Stimulated activated CD8-positive, alpha-beta memory T cell treated with anti-CD3 and anti-CD28 coated beads, Interleukin-7, amount 100 ng/mL, for 48 hours (primary cell): ENCODE data around the gene CGB1.
"Not testable (repeated sequence)": the region's sequence is repeated elsewhere in the genome, so short reads cannot be mapped to it uniquely, and the experiment has no call there.

Source experiments
- DNase-seq, 2 donors: peaks; one replicate each; pipeline ENCODE4 v3.0.0-alpha.2; 2020; ENCODE audit warnings: low read depth in 1 of 2; ENCODE audit errors: extremely low read depth in 1 of 2

Gene CGB1

GRCh38 chr19:49059053-49059452 is 22.4 kb upstream of the CGB1 start:
- DNase-seq = no peak

GRCh38 chr19:49058562-49058961 is 21.9 kb upstream of the CGB1 start:
- no peak for DNase-seq

- no peak for DNase-seq
Measured at GRCh38 chr19:49057636-49058234, 21.0 kb upstream of the CGB1 start, which contains the start of gene CGB7. TSS of gene CGB7 (minus strand) at chr19:49057749. CDS start at chr19:49055375, 2,374 bp downstream.

- not testable (repeated sequence) for DNase-seq
Measured at GRCh38 chr19:49056902-49057596, 20.4 kb upstream of the CGB1 start.

GRCh38 chr19:49056101-49056901 is 19.6 kb upstream of the CGB1 start:
- DNase-seq = no peak

GRCh38 chr19:49050376-49051033 is 13.8 kb upstream of the CGB1 start:
- DNase-seq = not testable (repeated sequence)

GRCh38 chr19:49049834-49050233 is 13.1 kb upstream of the CGB1 start:
- not testable (repeated sequence) for DNase-seq

GRCh38 chr19:49049011-49049410 is 12.3 kb upstream of the CGB1 start, which contains the start of gene CGB8:
TSS of gene CGB8 (minus strand) at chr19:49049111. CDS start at chr19:49048739, 372 bp downstream.
- DNase-seq = not testable (repeated sequence)

GRCh38 chr19:49043548-49043947 is 6.9 kb upstream of the CGB1 start, which contains the start of gene CGB5:
TSS of gene CGB5 (plus strand) at chr19:49043848. CDS start at chr19:49044210, 362 bp downstream.
- DNase-seq = not testable (repeated sequence)

GRCh38 chr19:49042666-49043065 is 6.0 kb upstream of the CGB1 start:
- not testable (repeated sequence) for DNase-seq

- no peak for DNase-seq
Measured at GRCh38 chr19:49042177-49042576, 5.5 kb upstream of the CGB1 start.

- DNase-seq = not testable (repeated sequence)
Measured at GRCh38 chr19:49039736-49040135, 3.0 kb upstream of the CGB1 start.

GRCh38 chr19:49038557-49039276 is 2.0 kb upstream of the CGB1 start:
- DNase-seq = not testable (repeated sequence)

- DNase-seq = not testable (repeated sequence)
Measured at GRCh38 chr19:49038111-49038510, 1.4 kb upstream of the CGB1 start.

- peak; percentile 74 to 83 for DNase-seq
Measured at GRCh38 chr19:49031642-49032301, 4.9 kb downstream of the CGB1 start, which contains the start of gene CGB2. TSS of gene CGB2 (plus strand) at chr19:49031890. CDS start at chr19:49032096, 206 bp downstream.

GRCh38 chr19:49030323-49030722 is 6.4 kb downstream of the CGB1 start:
- DNase-seq = not testable (repeated sequence)

GRCh38 chr19:49029749-49030148 is 6.9 kb downstream of the CGB1 start:
- not testable (repeated sequence) for DNase-seq

- not testable (repeated sequence) for DNase-seq
Measured at GRCh38 chr19:49028686-49029085, 8.0 kb downstream of the CGB1 start.

GRCh38 chr19:49025599-49025998 is 11.1 kb downstream of the CGB1 start:
- DNase-seq = not testable (repeated sequence)
